ENCODE data around the gene STBD1. TPM values are rescaled to one million over a fixed set of nuclear protein-coding genes. Genes with fewer than 3 reads are reported as not detected.

Gene STBD1
- total RNA-seq, 1 donor from 2014 or later, result 4.1 TPM

DNA sequence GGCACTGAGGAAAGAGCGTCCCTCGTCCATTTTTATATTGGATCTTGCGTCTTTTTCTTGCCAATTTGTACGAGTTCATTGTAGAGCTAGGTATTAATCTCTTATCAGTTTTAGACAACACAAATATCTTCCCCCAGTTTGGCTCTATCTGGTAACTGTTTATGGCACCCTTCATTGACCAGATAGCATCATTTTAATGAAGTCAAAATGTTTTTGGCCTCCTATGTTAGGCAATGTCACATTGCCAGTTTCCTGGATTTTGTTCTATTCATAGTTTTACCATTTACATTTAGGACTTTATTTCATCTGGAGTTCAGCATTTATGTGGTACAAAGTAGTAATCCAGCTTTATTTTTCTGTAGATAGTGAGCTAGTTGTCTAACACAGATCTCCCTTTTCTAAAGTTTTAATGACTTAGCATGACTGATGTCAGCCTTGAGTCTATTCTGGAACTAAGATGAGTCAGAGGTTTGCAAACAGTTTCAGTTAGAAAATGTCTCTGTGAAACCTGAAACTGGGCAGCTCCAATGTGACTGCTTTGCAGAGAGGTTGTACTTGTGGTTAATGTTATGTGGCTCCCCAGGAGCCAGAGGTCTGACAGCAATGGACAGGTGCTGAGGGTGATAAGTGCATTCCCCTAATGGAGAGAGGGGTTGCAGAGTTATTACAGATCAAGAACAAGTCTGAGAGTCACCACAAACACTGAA lies 5.3 kb upstream of the STBD1 start:
- Mint-ChIP-seq H3K4me3 (no peak overlapping the region), H3K27me3 (peaks cover 4% of the 10 kb centered on the region), H3K4me1 (ENCODE audit: unreplicated experiment) (peaks cover 9% of the 10 kb centered on the region), H3K36me3 (peaks cover 4% of the 10 kb centered on the region), H3K27ac (peak overlapping the region; percentile 79), H3K9me3 (peaks cover 4% of the 10 kb centered on the region)
- DNase-seq (ENCODE audit: extremely low spot score, unreplicated experiment), result no peak
- TF ChIP-seq, protein P1, sequence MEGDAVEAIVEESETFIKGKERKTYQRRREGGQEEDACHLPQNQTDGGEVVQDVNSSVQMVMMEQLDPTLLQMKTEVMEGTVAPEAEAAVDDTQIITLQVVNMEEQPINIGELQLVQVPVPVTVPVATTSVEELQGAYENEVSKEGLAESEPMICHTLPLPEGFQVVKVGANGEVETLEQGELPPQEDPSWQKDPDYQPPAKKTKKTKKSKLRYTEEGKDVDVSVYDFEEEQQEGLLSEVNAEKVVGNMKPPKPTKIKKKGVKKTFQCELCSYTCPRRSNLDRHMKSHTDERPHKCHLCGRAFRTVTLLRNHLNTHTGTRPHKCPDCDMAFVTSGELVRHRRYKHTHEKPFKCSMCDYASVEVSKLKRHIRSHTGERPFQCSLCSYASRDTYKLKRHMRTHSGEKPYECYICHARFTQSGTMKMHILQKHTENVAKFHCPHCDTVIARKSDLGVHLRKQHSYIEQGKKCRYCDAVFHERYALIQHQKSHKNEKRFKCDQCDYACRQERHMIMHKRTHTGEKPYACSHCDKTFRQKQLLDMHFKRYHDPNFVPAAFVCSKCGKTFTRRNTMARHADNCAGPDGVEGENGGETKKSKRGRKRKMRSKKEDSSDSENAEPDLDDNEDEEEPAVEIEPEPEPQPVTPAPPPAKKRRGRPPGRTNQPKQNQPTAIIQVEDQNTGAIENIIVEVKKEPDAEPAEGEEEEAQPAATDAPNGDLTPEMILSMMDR (conservative IDR thresholded peaks at IDR 0.05), result no peak

DNA sequence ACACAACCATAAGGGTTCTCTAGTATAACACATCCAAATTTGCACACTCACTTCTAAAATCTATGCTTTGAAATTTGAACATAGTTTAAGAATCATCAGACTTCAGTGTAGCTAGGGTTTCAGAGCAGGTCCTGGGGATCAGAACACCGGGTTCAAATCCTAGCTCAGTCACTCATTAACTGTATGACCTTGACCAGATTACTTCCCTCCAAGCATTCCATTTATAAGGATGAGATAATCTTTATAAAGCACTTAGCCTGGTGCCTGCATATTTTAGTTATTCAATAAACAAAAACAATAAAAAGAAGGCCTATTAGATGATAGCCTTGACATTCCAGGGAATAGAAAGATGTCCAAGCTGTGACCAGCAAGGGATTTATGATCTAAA lies 4.8 kb upstream of the STBD1 start:
- Mint-ChIP-seq H3K4me1 (ENCODE audit: unreplicated experiment) (peaks cover 9% of the 10 kb centered on the region), H3K9me3 (no peaks in the 10 kb centered on the region), H3K4me3 (no peak overlapping the region), H3K36me3 (peaks cover 4% of the 10 kb centered on the region), H3K27me3 (peaks cover 4% of the 10 kb centered on the region), H3K27ac (peak overlapping the region; percentile 79)
- no peak for DNase-seq (ENCODE audit: extremely low spot score, unreplicated experiment)
- TF ChIP-seq, protein P1 (conservative IDR thresholded peaks at IDR 0.05), result no peak

DNA sequence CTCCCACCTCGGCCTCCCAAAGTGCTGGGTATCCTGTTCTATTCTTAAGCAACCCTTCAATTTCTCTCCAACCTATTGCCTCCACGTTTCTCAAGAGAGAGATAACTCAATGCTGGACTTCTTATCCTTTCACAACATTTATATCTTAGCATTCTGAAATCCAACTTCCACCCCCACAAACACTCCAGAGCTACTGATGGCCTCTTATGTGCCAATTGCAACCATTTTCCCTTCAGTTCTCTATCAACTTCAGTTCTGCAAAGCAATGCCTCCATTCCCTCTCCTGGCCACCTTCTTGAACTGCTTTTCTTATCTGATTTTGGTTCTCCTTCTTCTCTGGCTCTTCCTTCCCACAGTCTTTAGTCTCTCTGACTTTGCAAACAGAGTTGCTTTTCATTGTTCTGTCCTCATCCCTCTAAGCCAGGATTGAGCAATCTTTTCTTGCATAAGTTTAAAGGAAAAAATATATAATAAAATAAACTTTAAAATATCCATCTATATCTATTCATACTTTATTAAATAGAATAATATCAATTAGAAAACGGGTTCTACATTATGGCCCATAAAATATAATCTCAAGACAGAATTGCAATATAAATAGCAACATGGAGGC lies 3.6 kb upstream of the STBD1 start:
- no peak for DNase-seq (ENCODE audit: extremely low spot score, unreplicated experiment)
- Mint-ChIP-seq H3K27me3 (peaks cover 4% of the 10 kb centered on the region), H3K27ac (no peak overlapping the region), H3K9me3 (no peaks in the 10 kb centered on the region), H3K4me1 (ENCODE audit: unreplicated experiment) (peaks cover 9% of the 10 kb centered on the region), H3K36me3 (peaks cover 4% of the 10 kb centered on the region), H3K4me3 (no peak overlapping the region)
- TF ChIP-seq, protein P1 (conservative IDR thresholded peaks at IDR 0.05), result no peak

DNA sequence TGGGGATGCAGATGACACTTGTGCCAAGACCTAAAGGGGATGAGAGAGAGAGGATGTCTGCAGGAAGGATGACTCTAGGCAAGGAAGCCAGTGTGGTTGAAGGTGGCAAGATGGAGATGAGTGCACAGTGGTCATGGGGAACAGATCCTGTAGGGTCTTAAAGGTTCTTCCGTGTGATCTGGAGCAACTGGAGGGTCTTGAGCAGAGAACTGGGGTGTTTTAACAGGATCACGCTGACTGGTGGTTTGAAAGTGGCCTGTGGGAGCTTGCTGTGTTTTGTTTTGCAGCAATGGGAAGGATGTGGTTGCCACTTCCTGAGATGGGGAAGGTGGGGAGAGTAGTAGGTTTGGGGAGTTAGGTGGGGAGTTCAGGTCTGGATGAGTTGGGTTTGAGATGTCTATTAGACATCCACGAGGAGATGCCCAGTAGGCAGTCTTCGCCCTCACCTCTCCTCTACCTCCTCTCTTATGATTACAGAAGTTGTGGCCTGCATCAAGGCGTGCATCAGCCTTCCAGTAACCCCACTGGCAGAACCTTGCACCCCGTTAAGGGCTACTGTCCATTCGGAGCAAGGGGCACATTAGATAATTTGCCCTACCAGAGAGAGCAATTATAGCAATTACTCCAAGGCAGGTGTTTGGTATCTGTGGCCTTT lies 1.4 kb upstream of the STBD1 start:
- Mint-ChIP-seq H3K4me3 (peak overlapping the region; percentile 92), H3K4me1 (ENCODE audit: unreplicated experiment) (peaks cover 14% of the 10 kb centered on the region), H3K27ac (peak overlapping the region; percentile 39), H3K9me3 (no peaks in the 10 kb centered on the region), H3K27me3 (peaks cover 4% of the 10 kb centered on the region), H3K36me3 (peaks cover 6% of the 10 kb centered on the region)
- TF ChIP-seq, protein P1 (conservative IDR thresholded peaks at IDR 0.05), result no peak
- no peak for DNase-seq (ENCODE audit: extremely low spot score, unreplicated experiment)

DNA sequence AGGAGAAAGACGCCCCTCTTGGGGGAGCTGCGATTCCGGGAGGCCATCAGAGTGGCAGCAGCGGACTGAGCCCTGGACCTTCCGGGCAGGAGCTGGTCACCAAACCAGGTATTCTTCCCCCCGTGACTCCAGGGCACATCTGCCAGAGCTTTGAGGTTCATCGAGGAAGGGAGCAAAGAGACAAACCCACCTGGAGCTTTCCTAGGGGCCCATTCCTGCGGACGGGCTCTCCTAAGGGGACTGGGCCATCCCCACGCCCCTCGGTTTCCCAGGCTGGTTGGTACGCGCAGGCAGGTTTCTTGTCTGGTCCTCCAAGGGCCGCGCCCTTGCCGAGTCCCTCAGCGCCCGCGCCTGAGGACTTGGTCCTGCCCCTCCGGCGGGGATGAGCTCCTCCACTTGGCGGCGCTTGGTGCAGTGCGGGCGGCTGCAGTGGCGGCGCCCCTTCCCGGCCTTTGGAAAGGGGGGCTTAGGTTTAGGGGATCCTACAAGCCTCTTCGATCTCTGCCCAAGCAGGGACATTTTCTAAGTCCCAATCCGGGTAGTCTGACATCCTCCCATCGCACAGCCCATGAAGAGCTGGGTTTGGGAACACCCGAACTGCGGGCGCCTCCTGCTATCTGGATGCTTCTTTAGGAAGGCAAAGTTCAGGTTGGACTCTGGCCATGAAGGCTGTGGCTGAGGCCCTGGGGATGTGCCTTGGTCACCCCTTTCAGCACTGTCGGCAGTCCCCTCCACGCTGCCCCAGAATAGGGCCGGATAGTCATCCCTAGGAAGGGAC lies 538 bp downstream of the STBD1 start:
- Mint-ChIP-seq H3K9me3 (no peaks in the 10 kb centered on the region), H3K27ac (peak overlapping the region; percentile 73), H3K36me3 (peaks cover 6% of the 10 kb centered on the region), H3K4me1 (ENCODE audit: unreplicated experiment) (peaks cover 5% of the 10 kb centered on the region), H3K27me3 (peaks cover 4% of the 10 kb centered on the region), H3K4me3 (peak overlapping the region; percentile 92)
- TF ChIP-seq, protein P1 (conservative IDR thresholded peaks at IDR 0.05), result peak; percentile 41
- no peak for DNase-seq (ENCODE audit: extremely low spot score, unreplicated experiment)

All from type B pancreatic cell (in vitro differentiated cells).